T-helper 22 cell (primary cell): ENCODE results near the gene MAPK12.
A peak's percentile ranks its signal among the peaks of the same experiment; 100 is the strongest.
"Not testable (repeated sequence)": the region's sequence is repeated elsewhere in the genome, so short reads cannot be mapped to it uniquely, and the experiment has no call there.

Experiments used
- DNase-seq: peaks from one replicate; pipeline ENCODE4 v3.0.0-alpha.2; 2020; ENCODE audit warnings: low read depth

The MAPK12 gene

GRCh38 chr22:50282361-50283155 lies 21.1 kb upstream of the MAPK12 start:
- no peak for DNase-seq

GRCh38 chr22:50281957-50282356 lies 20.5 kb upstream of the MAPK12 start:
- no peak for DNase-seq

GRCh38 chr22:50281384-50281760 lies 19.9 kb upstream of the MAPK12 start:
- DNase-seq = no peak

- DNase-seq = no peak
Measured at GRCh38 chr22:50280708-50281383, 19.4 kb upstream of the MAPK12 start.

GRCh38 chr22:50280022-50280707 lies 18.7 kb upstream of the MAPK12 start:
- DNase-seq = no peak

- no peak for DNase-seq
Measured at GRCh38 chr22:50278956-50279619, 17.6 kb upstream of the MAPK12 start.

GRCh38 chr22:50278461-50278860 lies 17.0 kb upstream of the MAPK12 start:
- DNase-seq = no peak

- no peak for DNase-seq
Measured at GRCh38 chr22:50277761-50278160, 16.3 kb upstream of the MAPK12 start.

GRCh38 chr22:50276143-50276542 lies 14.7 kb upstream of the MAPK12 start:
- DNase-seq = peak; percentile 33

GRCh38 chr22:50275181-50276055 lies 13.9 kb upstream of the MAPK12 start:
- no peak for DNase-seq

- DNase-seq = no peak
Measured at GRCh38 chr22:50274771-50275170, 13.3 kb upstream of the MAPK12 start.

GRCh38 chr22:50274311-50274710 lies 12.8 kb upstream of the MAPK12 start:
- no peak for DNase-seq

GRCh38 chr22:50273781-50274180 lies 12.3 kb upstream of the MAPK12 start:
- not testable (repeated sequence) for DNase-seq

GRCh38 chr22:50273352-50273751 lies 11.9 kb upstream of the MAPK12 start:
- not testable (repeated sequence) for DNase-seq

- no peak for DNase-seq
Measured at GRCh38 chr22:50272044-50272802, 10.7 kb upstream of the MAPK12 start.

- DNase-seq = peak; percentile 26
Measured at GRCh38 chr22:50271519-50271970, 10.1 kb upstream of the MAPK12 start.

GRCh38 chr22:50270666-50271394 lies 9.3 kb upstream of the MAPK12 start:
- DNase-seq = peak; percentile 43

- peak; percentile 68 for DNase-seq
Measured at GRCh38 chr22:50269970-50270665, 8.6 kb upstream of the MAPK12 start, which contains the start of gene MAPK11. MAPK11 (minus strand) TSS chr22:50270380; CDS start chr22:50270292, 88 bp downstream.

- DNase-seq = no peak
Measured at GRCh38 chr22:50269573-50269969, 8.1 kb upstream of the MAPK12 start.
